GM13976 (cell line): Measurements from ENCODE around the gene SH3BP5L.

Experiments
- DNase-seq: peaks from one replicate; pipeline ENCODE4 v3.0.0; 2012; ENCODE audit warnings: low spot score
- in situ Hi-C: fragments of 300-500 bp; cut with MboI; formaldehyde crosslinking; loops from one replicate; pipeline ENCODE4 v1.12.0; 2022; ENCODE audit warnings: low sequenced_read_pairs, mixed read lengths, inconsistent platforms; ENCODE audit not compliant: unreplicated experiment
- TF ChIP-seq, protein P1 (sequence below): IDR thresholded peaks from 2 replicates; pipeline ENCODE4 v1.5.1; 2012; ENCODE audit warnings: borderline replicate concordance, mild to moderate bottlenecking; ENCODE audit not compliant: insufficient read depth; ENCODE audit errors: extremely low read depth, missing control alignments, control extremely low read depth

SH3BP5L gene

GRCh38 chr1:248850536-248851251 lies 25.0 kb upstream of the SH3BP5L start:
- TF ChIP-seq, protein P1, sequence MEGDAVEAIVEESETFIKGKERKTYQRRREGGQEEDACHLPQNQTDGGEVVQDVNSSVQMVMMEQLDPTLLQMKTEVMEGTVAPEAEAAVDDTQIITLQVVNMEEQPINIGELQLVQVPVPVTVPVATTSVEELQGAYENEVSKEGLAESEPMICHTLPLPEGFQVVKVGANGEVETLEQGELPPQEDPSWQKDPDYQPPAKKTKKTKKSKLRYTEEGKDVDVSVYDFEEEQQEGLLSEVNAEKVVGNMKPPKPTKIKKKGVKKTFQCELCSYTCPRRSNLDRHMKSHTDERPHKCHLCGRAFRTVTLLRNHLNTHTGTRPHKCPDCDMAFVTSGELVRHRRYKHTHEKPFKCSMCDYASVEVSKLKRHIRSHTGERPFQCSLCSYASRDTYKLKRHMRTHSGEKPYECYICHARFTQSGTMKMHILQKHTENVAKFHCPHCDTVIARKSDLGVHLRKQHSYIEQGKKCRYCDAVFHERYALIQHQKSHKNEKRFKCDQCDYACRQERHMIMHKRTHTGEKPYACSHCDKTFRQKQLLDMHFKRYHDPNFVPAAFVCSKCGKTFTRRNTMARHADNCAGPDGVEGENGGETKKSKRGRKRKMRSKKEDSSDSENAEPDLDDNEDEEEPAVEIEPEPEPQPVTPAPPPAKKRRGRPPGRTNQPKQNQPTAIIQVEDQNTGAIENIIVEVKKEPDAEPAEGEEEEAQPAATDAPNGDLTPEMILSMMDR = no peak
- in situ Hi-C loops = no loop called here
- DNase-seq = no peak

- in situ Hi-C loops = no loop called here
- TF ChIP-seq, protein P1 = no peak
- no peak for DNase-seq
These were observed 24.4 kb upstream of the SH3BP5L start for GRCh38 chr1:248850124-248850523.

GRCh38 chr1:248849637-248850036 lies 23.9 kb upstream of the SH3BP5L start:
- DNase-seq = no peak
- TF ChIP-seq, protein P1 = no peak
- in situ Hi-C loops = no loop called here

DNA sequence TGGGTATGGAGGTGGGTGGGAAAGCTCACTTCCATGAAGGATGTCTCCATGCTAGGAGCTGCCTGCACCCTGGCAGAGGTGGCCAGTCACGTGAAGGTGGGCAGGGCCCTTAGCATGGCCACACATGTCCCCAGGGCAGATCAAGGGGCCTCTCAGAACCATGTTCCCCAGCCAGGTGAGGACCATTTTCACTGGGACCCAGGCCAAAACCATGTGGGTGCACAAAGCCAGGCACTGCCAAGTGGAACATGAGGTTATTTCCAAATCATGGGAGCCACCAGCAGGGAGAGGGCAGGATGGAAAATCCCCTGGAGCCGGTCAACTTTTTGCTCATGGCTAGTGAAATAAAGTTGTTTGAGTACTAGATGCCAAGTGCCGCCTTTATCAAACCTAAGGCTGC lies 23.4 kb upstream of the SH3BP5L start:
- no peak for DNase-seq
- in situ Hi-C loops = no loop called here
- TF ChIP-seq, protein P1 = no peak

GRCh38 chr1:248848602-248849001 lies 22.9 kb upstream of the SH3BP5L start:
- DNase-seq = no peak
- TF ChIP-seq, protein P1 = no peak
- in situ Hi-C loops = no loop called here

- in situ Hi-C loops = no loop called here
- TF ChIP-seq, protein P1 = no peak
- no peak for DNase-seq
These were observed 22.3 kb upstream of the SH3BP5L start for GRCh38 chr1:248847956-248848561.
